Chondrocyte (in vitro differentiated cells): ENCODE measurements around the gene STMN3. TPM values are rescaled to one million over a fixed set of nuclear protein-coding genes. Genes with fewer than 3 reads are reported as not detected.

Experiments used
- DNase-seq: peaks from one replicate; pipeline ENCODE4 v3.0.0; 2021; ENCODE audit warnings: mixed read lengths, low spot score
- H3K27ac Mint-ChIP-seq: one replicate; pipeline ENCODE4 v1.8.0; 2021; ENCODE audit warnings: mild to moderate bottlenecking, moderate library complexity, mixed read lengths; ENCODE audit not compliant: unreplicated experiment
- H3K27me3 Mint-ChIP-seq: 2 replicates; pipeline ENCODE4 v1.8.0; 2021; ENCODE audit warnings: low read depth, mixed read lengths
- H3K36me3 Mint-ChIP-seq: 2 replicates; pipeline ENCODE4 v1.8.0; 2021; ENCODE audit warnings: low read depth, mixed read lengths
- H3K4me1 Mint-ChIP-seq: 2 replicates; pipeline ENCODE4 v1.8.0; 2021; ENCODE audit warnings: low read depth, mild to moderate bottlenecking, mixed read lengths
- H3K4me3 Mint-ChIP-seq: one replicate; pipeline ENCODE4 v1.8.0; 2021; ENCODE audit warnings: mild to moderate bottlenecking, moderate library complexity, mixed read lengths; ENCODE audit not compliant: unreplicated experiment
- H3K9me3 Mint-ChIP-seq: 2 replicates; pipeline ENCODE4 v1.8.0; 2021; ENCODE audit warnings: low read depth, mixed read lengths
- total RNA-seq: library from RNA; stranded (reverse); gene quantifications from 3 replicates; pipeline ENCODE4 v1.2.1, GENCODE V29; 2021
- TF ChIP-seq, protein P1 (sequence below): fragments of 200-600 bp; sonication (generic); IDR thresholded peaks from 2 replicates; pipeline ENCODE4 v1.5.0; 2021; ENCODE audit warnings: antibody characterized with exemption, mild to moderate bottlenecking, moderate library complexity

The STMN3 gene
- total RNA-seq, 1 donor from 2014 or later: 7.8 TPM

- H3K9me3 Mint-ChIP-seq: no peaks in the 10 kb centered on the region
- TF ChIP-seq, protein P1, sequence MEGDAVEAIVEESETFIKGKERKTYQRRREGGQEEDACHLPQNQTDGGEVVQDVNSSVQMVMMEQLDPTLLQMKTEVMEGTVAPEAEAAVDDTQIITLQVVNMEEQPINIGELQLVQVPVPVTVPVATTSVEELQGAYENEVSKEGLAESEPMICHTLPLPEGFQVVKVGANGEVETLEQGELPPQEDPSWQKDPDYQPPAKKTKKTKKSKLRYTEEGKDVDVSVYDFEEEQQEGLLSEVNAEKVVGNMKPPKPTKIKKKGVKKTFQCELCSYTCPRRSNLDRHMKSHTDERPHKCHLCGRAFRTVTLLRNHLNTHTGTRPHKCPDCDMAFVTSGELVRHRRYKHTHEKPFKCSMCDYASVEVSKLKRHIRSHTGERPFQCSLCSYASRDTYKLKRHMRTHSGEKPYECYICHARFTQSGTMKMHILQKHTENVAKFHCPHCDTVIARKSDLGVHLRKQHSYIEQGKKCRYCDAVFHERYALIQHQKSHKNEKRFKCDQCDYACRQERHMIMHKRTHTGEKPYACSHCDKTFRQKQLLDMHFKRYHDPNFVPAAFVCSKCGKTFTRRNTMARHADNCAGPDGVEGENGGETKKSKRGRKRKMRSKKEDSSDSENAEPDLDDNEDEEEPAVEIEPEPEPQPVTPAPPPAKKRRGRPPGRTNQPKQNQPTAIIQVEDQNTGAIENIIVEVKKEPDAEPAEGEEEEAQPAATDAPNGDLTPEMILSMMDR: no peak
- H3K27me3 Mint-ChIP-seq: no peaks in the 10 kb centered on the region
- H3K4me1 Mint-ChIP-seq: peaks cover 16% of the 10 kb centered on the region
- H3K36me3 Mint-ChIP-seq: peaks cover 11% of the 10 kb centered on the region
- H3K27ac Mint-ChIP-seq: no peak overlapping the region
- H3K4me3 Mint-ChIP-seq: no peak overlapping the region
- no peak for DNase-seq
Measured at GRCh38 chr20:63679799-63680305, 26.6 kb upstream of the STMN3 start.

DNA sequence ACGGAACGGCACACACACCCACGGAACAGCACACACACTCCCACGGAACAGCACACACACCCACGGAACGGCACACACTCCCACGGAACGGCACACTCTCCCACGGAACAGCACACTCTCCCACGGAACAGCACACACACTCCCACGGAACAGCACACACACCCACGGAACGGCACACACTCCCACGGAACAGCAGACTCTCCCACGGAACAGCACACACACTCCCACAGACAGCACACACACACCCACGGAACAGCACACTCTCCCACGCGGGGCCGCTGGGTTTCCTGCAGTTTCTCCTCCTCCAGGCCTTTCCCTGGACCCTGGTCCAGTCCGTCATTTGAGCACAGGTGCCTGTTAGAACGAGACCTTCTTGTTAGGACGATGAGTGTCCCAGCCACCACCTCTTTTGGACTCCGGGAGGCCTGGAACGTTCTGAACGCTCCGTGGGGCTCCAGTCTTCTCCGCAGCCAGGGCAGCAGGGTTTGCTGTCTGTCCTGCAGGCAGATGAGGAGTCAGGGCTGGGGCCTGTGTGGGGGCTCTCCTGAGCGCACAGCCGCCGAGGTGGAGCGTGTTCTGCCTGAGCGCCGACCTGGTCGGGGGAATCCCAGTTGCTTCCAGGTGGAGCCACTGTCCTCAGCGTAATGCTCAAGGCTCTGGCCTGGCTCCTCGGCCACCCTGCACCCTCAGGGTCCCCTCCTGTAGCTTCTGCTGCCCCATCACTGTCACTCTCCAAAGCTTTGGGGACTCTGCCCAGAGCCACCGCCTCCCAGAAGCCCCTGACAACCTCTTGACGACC is 25.6 kb upstream of the STMN3 start:
- H3K36me3 Mint-ChIP-seq: peaks cover 11% of the 10 kb centered on the region
- H3K9me3 Mint-ChIP-seq: no peaks in the 10 kb centered on the region
- no peaks in the 10 kb centered on the region for H3K27me3 Mint-ChIP-seq
- H3K4me1 Mint-ChIP-seq: peaks cover 15% of the 10 kb centered on the region
- no peak for DNase-seq
- no peak overlapping the region for H3K4me3 Mint-ChIP-seq
- H3K27ac Mint-ChIP-seq: no peak overlapping the region
- TF ChIP-seq, protein P1: no peak

- Mint-ChIP-seq H3K27ac (no peak overlapping the region), H3K36me3 (peaks cover 13% of the 10 kb centered on the region), H3K27me3 (no peaks in the 10 kb centered on the region), H3K4me1 (peaks cover 11% of the 10 kb centered on the region), H3K4me3 (no peak overlapping the region), H3K9me3 (no peaks in the 10 kb centered on the region)
- TF ChIP-seq, protein P1: no peak
- DNase-seq: no peak
Measured at GRCh38 chr20:63678071-63678470, 24.8 kb upstream of the STMN3 start.

GRCh38 chr20:63675681-63676368 is 22.6 kb upstream of the STMN3 start:
- Mint-ChIP-seq H3K27me3 (no peaks in the 10 kb centered on the region), H3K4me1 (no peaks in the 10 kb centered on the region), H3K4me3 (no peak overlapping the region), H3K9me3 (no peaks in the 10 kb centered on the region), H3K27ac (no peak overlapping the region), H3K36me3 (peaks cover 13% of the 10 kb centered on the region)
- DNase-seq: no peak
- TF ChIP-seq, protein P1: no peak

DNA sequence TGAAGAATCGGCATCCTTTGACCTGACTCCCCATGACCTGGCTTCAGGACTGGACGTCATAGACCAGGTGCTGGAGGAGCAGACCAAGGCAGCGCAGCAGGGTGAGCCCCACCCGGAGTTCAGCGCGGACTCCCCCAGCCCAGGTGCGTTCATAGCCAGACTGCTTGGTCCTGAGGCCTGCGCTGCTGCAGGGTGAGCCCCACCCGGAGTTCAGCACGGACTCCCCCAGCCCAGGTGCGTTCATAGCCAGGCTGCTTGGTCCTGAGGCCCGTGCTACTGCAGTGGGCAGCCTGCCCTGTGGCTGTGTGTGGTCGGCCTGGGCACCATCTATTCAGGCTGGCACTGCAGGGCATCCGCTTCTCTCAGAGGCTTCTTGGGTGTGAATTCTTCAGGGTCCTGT is 20.7 kb upstream of the STMN3 start:
- TF ChIP-seq, protein P1: no peak
- Mint-ChIP-seq H3K4me3 (no peak overlapping the region), H3K4me1 (no peaks in the 10 kb centered on the region), H3K27ac (no peak overlapping the region), H3K36me3 (peaks cover 19% of the 10 kb centered on the region), H3K9me3 (no peaks in the 10 kb centered on the region), H3K27me3 (no peaks in the 10 kb centered on the region)
- no peak for DNase-seq
